MG63 (cell line): ENCODE measurements around the gene OSM. TPM values are rescaled to one million over a fixed set of nuclear protein-coding genes. Genes with fewer than 3 reads are reported as not detected.

ENCODE experiments used
- DNase-seq: peaks from one replicate; pipeline ENCODE4 v3.0.0-alpha.2; 2020
- H3K27me3 ChIP-seq: fragments of 250-450 bp; sonication (Bioruptor Pico); 2 replicates; pipeline ENCODE4 v1.5.1; 2020; ENCODE audit warnings: mild to moderate bottlenecking, moderate library complexity
- H3K36me3 ChIP-seq: fragments of 250-450 bp; sonication (Bioruptor Pico); 2 replicates; pipeline ENCODE4 v1.5.1; 2020; ENCODE audit warnings: mild to moderate bottlenecking, moderate library complexity
- H3K4me3 ChIP-seq: fragments of 250-450 bp; sonication (Bioruptor Pico); 2 replicates; pipeline ENCODE4 v1.5.1; 2020; ENCODE audit warnings: mild to moderate bottlenecking, moderate library complexity
- H3K9me3 ChIP-seq: fragments of 250-450 bp; sonication (Bioruptor Pico); 2 replicates; pipeline ENCODE4 v1.5.1; 2020; ENCODE audit warnings: mild to moderate bottlenecking, moderate library complexity
- total RNA-seq: library from RNA; depleted of rRNA; stranded (reverse); fragments of >200 nt; shearing (Covaris generic); gene quantifications from 2 replicates; pipeline ENCODE4 v1.2.3, GENCODE V29; 2014; ENCODE audit warnings: low replicate concordance

Gene OSM
- total RNA-seq, 1 experiment from 2014 or later = not detected

DNA sequence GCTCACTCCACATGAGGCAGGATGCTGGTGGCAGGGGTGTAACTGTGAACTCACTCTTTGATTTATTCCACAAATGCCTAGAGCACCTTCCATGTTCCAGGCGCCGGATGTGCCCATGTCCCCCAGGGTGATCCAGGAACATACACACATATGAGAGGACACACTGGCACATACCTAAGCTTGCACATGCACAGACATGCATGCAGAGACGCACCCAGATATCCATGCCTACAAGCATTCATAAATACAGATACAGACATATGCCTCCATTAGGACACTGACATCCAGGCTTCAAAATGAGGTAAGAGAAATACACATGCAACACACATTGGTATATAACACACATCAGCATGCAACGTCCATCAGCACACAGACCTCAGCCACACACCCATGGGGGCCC lies 4.5 kb downstream of the OSM start:
- Histone ChIP-seq H3K36me3 (no peaks in the 10 kb centered on the region), H3K9me3 (no peaks in the 10 kb centered on the region), H3K27me3 (no peaks in the 10 kb centered on the region), H3K4me3 (no peak overlapping the region)
- no peak for DNase-seq

DNA sequence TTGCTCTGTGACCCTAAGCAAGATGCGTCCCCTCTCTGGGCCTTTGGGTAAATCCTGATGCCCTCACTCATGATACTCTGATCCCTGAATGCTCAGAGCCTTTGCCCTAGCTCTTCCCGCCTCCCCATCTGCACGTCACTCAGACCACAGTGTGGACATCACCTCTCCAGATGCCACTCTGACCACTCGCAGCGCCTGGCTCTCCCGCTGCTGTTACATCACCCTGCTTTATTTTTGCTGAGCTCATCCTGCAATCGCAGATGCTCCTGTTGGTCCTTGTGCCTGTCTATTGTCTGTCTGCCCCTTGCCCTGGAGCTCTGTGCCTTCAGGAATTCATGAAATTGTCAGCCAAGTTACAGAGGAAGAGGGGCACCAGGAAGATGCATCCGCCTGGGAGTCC lies 5.5 kb downstream of the OSM start:
- DNase-seq = no peak
- Histone ChIP-seq H3K4me3 (no peak overlapping the region), H3K36me3 (no peaks in the 10 kb centered on the region), H3K27me3 (no peaks in the 10 kb centered on the region), H3K9me3 (no peaks in the 10 kb centered on the region)

DNA sequence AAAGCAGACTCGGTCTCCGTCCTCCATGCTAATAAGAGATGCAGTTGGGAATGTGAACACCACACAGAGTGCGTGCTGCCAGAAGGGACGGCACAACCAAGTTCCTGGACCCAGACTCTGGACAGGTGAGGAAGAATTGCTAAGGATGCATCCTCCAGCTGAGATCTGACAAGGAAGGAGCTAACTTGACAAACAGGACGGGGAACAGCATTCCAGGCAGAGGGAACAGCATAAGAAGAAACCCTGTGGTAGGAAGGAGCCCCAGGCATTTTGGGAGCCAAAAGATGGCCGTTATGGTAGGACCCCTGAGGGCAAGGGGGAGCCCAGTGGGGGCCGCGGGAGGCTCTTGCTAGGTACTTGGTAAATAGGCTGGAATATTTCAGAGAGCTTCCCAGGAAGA lies 6.0 kb downstream of the OSM start:
- no peaks in the 10 kb centered on the region for H3K27me3 ChIP-seq
- no peaks in the 10 kb centered on the region for H3K9me3 ChIP-seq
- no peaks in the 10 kb centered on the region for H3K36me3 ChIP-seq
- no peak for DNase-seq
- no peak overlapping the region for H3K4me3 ChIP-seq

DNA sequence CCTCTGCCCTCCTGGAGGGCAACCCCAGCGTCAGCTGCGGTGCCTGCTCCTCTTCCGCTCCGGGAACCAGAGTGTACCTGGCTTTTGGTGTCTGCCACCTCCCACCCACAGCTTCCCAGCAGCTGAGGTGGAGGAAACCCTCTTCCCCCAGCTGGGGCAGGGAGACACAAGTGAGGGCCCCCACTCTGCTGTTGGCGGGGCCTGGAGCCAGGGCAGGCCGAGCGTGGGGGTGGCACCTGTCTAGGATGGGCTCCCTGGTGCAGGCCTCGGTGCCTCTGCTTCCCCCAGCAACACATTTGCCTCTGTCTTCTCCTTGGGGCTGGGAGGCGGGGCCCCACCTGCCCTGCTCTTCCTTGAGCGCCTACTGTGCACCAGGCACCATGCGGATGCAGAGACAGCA lies 6.4 kb downstream of the OSM start:
- Histone ChIP-seq H3K9me3 (no peaks in the 10 kb centered on the region), H3K36me3 (no peaks in the 10 kb centered on the region), H3K27me3 (no peaks in the 10 kb centered on the region), H3K4me3 (no peak overlapping the region)
- DNase-seq = no peak

DNA sequence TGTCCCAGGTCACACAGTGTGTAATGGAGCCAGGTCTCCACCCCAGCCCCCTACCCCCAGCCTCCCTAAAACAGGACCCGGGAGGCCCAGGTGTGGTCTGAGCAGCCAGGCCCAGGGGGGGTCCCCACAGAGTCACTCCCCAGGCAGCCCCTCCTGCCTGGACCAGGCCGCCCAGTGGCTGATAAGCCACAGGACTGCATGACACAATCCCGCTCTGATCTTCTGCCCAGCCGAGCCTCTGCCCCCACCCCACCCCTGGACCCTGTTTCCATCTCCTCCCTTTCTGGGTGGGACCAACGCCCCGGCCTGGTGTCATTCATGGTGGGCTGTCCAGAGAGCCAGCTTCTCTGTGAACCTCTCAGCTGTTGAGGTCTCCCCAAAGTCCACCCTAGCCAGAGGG lies 12.3 kb downstream of the OSM start:
- H3K4me3 ChIP-seq = no peak overlapping the region
- no peak for DNase-seq
- H3K36me3 ChIP-seq = no peaks in the 10 kb centered on the region
- H3K9me3 ChIP-seq = no peaks in the 10 kb centered on the region
- no peaks in the 10 kb centered on the region for H3K27me3 ChIP-seq

DNA sequence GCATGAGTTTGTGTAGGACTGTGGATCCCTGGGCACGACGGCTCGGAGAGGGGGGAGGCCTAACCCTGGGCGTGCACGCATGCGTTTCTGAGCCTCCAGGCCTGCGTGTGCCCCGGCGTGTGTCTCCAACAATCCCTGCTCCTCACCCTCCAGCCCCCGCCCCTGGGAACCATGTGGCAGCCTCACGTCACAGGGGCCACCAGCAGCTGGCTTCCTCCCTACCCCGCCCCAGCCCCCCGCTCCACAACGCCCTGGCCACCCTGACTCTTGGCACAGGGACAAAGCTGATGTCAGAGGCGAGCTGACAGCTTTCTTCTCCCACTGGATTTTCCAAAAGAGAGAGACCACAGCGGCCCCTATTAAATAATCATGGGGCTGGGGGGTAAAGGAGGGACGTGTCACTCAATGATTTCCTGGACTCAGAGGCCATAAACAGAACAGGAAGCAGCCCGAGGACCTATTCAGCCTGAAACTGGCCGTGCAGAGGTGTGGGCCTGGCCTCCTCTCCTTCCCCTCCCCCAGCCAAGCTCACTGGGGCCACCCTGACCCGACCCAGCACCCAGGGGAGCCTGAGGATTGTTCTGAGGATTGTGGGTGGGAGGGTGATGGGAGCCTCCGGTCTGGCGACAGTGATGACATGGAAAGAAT lies 13.3 kb downstream of the OSM start:
- Histone ChIP-seq H3K4me3 (no peak overlapping the region), H3K36me3 (no peaks in the 10 kb centered on the region), H3K9me3 (no peaks in the 10 kb centered on the region), H3K27me3 (no peaks in the 10 kb centered on the region)
- DNase-seq = no peak

DNA sequence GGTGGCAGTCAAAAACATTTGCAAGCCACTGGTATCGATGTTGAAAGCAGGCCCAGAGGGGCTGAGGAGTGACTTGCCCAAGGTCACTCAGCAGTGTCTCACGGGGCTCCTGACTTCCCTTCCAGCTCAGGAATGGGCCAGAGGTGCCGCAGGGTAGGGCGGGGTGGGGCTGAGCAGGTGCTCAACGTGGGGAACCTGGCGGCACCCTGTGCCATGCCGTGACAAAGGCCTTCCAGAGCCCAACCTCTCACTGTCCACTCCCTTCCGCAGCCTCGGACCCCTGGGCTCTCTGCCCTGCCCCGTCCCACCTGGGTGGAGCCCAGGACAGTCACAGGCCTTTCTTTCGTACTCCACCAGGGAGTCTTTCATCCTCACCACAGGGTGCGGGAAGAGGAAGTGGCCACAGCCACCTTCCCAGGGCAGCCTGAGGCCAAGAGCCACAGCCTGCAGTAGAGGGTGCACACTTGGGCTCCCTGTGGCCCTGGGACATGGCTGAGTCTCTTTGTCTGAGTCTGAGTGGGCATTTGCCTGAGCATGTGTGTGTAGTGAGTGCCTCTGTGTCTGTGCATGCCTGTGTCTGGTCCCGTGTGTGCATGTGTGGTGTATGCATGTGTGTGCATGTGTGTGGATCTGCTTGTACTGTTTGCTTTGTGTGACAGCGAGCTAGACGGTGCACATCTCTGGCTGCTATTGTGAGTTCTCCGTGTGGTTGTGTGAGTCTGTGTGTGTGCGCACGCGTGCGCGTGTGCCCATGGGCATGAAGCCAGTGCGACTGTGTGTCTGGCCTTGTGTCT lies 14.0 kb downstream of the OSM start:
- no peak for DNase-seq
- Histone ChIP-seq H3K36me3 (no peaks in the 10 kb centered on the region), H3K9me3 (no peaks in the 10 kb centered on the region), H3K27me3 (no peaks in the 10 kb centered on the region), H3K4me3 (no peak overlapping the region)

DNA sequence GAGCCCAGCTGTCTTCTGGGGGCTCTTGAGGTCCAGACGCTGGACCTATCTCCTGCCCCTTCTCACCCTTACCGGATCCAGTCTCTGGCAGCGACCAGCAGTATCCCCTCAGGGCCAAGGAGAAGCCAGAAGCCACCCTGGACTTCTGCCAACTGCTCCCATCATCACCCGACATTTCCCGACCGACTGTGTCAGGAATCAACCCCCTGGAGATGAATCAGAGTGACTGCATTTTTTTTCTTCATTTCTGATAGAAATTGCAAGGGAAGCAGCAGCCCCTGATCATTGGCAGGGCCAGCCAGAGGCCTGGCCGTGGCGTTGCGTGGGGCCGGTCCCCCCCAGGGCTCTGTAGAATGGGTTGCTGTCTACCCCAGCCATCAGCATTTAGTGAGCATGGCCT lies 14.9 kb downstream of the OSM start:
- H3K4me3 ChIP-seq = no peak overlapping the region
- peak; percentile 53 for DNase-seq
- no peaks in the 10 kb centered on the region for H3K9me3 ChIP-seq
- H3K36me3 ChIP-seq = no peaks in the 10 kb centered on the region
- no peaks in the 10 kb centered on the region for H3K27me3 ChIP-seq

DNA sequence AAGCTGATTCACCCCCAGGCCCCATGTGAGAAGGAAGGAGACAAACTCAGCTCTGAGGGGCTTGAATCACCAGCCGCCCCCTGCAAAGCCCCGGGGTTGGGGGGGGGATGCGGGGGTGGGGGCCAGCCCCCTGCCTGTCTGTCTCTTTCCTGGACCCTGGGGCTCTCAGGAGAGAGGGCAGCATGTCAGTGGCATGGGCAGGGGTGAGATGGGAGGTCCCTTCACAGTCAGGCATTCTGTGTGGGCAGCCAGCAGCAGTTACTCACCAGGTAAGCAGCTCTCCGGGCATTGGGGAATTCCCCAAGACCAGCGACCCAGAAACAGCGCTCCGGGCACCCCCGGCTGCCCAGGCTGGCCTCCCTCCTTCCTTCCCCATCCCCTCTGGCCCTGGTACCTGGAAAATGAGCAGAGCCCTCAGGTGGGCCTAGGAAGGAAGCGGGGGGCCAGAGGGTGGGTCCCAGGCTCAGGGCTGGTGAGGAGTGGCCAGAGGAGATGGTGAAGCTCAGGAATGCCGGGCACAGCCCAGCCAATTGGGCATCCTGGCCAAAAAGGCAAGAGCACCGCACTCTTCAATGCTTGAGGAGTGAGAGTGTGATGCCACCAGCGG lies 15.9 kb downstream of the OSM start:
- peak; percentile 88 for DNase-seq
- H3K36me3 ChIP-seq = peaks cover 2% of the 10 kb centered on the region; the same call in 1 of the 2 replicates
- H3K9me3 ChIP-seq = no peaks in the 10 kb centered on the region
- no peaks in the 10 kb centered on the region for H3K27me3 ChIP-seq
- no peak overlapping the region for H3K4me3 ChIP-seq

DNA sequence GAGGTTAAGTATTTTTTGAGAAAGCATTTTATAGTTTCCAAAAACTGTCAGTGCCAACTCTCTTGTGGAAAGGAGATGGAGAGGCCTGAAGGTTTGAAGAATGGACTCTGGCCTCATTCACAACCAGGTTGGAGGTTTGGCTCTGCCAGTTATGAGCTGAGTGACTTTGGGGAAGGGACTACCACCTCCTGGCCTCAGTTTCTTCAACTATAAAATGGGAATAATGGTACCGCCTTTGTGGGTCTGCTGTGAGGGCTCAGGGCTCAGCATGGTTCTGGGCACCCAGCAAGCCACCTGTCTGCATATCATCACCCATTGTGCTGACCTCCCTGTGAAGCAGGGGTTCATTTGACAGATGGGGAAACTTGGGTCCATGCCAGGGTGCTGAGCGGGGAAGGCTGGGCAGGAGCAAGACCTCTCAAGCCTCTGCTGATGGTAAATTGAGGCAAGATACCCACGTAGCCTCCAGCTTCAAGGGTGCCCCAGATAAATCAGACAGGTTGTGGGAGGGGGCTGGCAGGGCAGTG lies 16.5 kb downstream of the OSM start:
- peaks cover 3% of the 10 kb centered on the region; the same call in 1 of the 2 replicates for H3K36me3 ChIP-seq
- no peak for DNase-seq
- no peaks in the 10 kb centered on the region for H3K9me3 ChIP-seq
- H3K27me3 ChIP-seq = no peaks in the 10 kb centered on the region
- no peak overlapping the region for H3K4me3 ChIP-seq

DNA sequence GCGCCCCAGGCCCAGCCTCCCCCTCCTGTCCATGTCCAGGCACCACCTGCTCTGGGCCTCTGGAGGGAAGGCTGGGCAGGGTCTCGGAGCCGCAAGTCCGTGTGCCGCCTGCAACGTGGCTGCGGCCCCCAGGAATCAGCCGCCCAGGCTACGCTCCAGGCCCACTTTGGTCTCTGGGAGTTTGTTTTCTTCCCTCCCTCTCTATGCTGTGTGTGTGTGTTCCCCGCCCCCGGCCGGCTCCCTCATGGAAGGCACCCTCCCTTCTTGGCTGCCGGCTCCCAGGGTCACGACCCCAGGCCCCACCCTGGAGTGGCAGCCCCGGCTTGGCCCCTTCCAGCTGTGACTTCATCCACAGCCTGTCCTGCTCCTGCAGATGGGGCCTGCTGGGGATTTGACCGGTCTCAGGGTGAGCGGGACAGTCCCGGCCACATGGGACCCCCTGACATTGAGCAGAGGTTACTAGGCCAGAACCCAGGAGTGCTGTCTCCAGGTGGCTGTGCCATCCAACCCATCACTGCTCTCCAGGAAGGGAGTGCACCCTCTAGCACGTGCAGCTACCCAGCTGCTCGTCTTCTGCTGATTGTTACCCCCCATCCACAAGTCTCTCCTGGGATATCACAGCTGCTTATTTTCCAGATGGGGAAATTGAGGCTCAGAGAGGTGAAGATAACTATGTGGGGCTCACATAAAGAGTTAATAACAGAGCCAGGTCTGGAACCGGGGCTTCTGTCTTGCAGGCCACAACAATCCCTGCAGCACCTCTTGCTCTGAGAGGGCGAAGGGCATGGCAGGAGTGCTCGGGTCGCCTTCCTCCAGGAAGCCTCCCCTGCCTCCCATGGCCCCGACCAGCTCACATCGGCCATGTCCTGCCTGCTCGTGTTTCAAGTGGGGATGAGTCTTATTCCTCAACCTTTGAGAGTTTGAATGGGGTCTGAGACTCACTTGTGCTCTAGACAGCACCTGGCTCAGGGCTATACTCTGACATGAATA lies 17.3 kb downstream of the OSM start:
- DNase-seq = peak; percentile 89
- peaks cover 10% of the 10 kb centered on the region for H3K36me3 ChIP-seq
- H3K9me3 ChIP-seq = no peaks in the 10 kb centered on the region
- no peak overlapping the region for H3K4me3 ChIP-seq
- H3K27me3 ChIP-seq = no peaks in the 10 kb centered on the region

DNA sequence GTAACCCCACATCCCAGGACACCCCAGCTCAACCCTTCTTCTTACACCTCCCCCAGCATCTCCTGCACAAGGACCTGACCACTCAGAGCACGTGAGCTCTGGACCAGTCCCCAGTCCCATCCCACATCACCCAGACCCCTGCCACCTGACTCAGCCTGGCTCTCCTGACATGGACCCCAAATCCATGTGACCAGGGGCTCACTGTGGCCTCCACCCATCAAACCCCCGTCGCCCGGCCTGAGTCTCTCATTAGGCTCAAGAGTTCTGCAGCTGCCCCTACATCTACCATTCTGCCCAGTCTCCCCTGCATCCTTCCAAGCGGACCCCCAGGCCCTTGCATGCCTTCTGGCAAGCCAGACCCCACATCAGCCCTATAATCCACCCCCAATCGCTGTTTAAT lies 18.2 kb downstream of the OSM start:
- H3K9me3 ChIP-seq = no peaks in the 10 kb centered on the region
- H3K27me3 ChIP-seq = no peaks in the 10 kb centered on the region
- no peak overlapping the region for H3K4me3 ChIP-seq
- H3K36me3 ChIP-seq = peaks cover 19% of the 10 kb centered on the region
- DNase-seq = no peak

DNA sequence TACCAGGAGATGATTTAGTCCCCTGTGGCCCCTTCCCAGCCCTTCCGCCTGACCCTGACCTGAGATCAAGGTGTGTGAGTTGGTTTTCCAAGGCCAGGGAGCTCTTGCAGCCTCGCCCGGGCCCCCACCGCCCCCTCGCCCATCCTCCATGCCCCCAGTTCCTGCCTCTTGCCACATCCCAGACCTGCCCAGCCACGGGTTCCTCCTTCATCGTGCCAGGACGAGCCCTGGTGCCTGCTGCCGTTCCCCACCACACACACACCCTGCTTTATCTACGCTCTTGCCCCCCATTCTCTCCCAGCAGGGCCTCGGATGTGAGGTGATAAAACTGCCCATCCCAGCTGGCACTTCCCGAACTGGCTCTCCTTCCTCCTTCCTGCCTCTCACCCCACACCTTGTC lies 18.7 kb downstream of the OSM start:
- Histone ChIP-seq H3K4me3 (no peak overlapping the region), H3K27me3 (no peaks in the 10 kb centered on the region), H3K36me3 (peaks cover 24% of the 10 kb centered on the region), H3K9me3 (no peaks in the 10 kb centered on the region)
- no peak for DNase-seq

DNA sequence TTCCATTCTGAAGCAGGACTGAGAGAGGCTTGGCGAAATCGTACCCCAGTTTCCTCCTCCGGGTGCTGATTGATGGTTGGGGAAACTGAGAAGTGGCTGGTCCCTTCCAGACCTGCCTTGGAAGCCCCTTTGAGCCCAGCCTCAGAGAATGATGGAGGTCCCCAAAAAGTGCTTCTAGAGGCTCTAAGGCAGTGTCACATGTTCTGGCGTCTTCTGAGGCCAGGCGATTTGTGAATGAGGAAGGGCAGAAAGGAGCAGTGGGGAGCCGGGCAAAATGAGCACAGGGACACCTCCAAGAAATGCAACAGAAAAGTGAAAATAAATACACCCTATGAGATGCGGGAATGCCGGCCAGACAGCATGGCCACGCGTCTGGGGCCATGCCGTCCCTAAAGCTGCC lies 19.1 kb downstream of the OSM start:
- DNase-seq = no peak
- Histone ChIP-seq H3K36me3 (peaks cover 27% of the 10 kb centered on the region), H3K9me3 (no peaks in the 10 kb centered on the region), H3K27me3 (no peaks in the 10 kb centered on the region), H3K4me3 (no peak overlapping the region)

DNA sequence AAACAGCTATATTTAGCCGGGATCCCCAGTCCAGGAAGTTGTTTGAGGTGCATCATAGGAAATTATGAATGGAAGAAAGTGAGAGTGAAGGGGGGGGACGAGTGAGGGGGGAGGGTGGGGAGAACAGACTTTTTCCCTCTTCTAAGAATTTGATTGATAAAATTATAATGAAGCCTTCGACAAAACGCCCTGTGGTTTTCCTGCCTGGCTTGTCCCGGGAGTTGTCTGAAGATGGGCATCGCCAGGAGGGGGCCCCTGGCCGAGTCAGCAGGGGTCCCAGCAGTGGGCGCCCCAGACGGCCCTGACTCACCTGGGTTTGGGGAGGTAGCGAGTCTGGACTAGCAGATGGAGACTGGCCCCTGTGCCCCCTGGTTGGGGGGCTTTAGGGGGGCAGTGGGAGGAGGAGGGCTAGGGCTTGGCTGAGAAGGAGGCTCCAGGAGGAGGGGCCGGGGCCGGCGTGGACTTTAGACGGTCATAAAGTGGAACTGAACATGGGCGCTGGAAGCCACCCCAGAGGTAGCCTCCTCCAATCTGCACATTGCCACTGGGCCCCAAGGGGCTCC lies 19.8 kb downstream of the OSM start:
- no peaks in the 10 kb centered on the region for H3K9me3 ChIP-seq
- H3K27me3 ChIP-seq = no peaks in the 10 kb centered on the region
- peak overlapping the region; percentile 74 for H3K4me3 ChIP-seq
- peaks cover 28% of the 10 kb centered on the region for H3K36me3 ChIP-seq
- peak; percentile 37 for DNase-seq
